Measurements from ENCODE around the gene ORAI2. TPM values are rescaled to one million over a fixed set of nuclear protein-coding genes. Genes with fewer than 3 reads are reported as not detected.

Gene ORAI2
- total and polyA plus RNA-seq, 2 of the 13 experiments (the other 11 are each of a cell fraction or from before 2014, with no cell fraction given) = 3.0 to 6.0 TPM

GRCh38 chr7:102469972-102470825 is 36.8 kb downstream of the ORAI2 start:
- Histone ChIP-seq H3K36me3 (replicated peaks in 1 of 2; ENCODE audit: control insufficient read depth in 1 of 2, insufficient read depth in 2 of 2, low read length in 2 of 2) (peaks cover 5 to 7% of the 10 kb centered on the region in 2 experiments; a peak in 2 of 5 replicates), H4K20me1 (ENCODE audit: insufficient read depth, low read length) (no peaks in the 10 kb centered on the region), H3K27me3 (ENCODE audit: control insufficient read depth in 1 of 2, insufficient read depth in 2 of 2, low read length in 2 of 2) (no peaks in the 10 kb centered on the region), H3K4me3 (replicated peaks in 1 of 3; ENCODE audit: insufficient read depth in 1 of 3, low read depth in 2 of 3, low read length in 3 of 3) (no peak overlapping the region), H3K79me2 (ENCODE audit: insufficient read depth, low read length) (no peaks in the 10 kb centered on the region), H2AFZ (ENCODE audit: low read length) (no peak overlapping the region), H3K4me2 (ENCODE audit: low read depth, low read length) (no peak overlapping the region), H3K9ac (ENCODE audit: insufficient read depth, low read depth, low read length) (no peak overlapping the region), H3K9me3 (ENCODE audit: low read length) (no peaks in the 10 kb centered on the region), H3K27ac (ENCODE audit: extremely low read length, insufficient read depth, low read length) (no peak overlapping the region), H3K4me1 (ENCODE audit: insufficient read depth, low read length) (peaks cover 15% of the 10 kb centered on the region)
- CTCF ChIA-PET (ENCODE audit: low intra/inter-chr PET ratio, low total read pairs) = no interaction called here
- intact Hi-C loops (cut with micrococcal nuclease; ENCODE audit: unreplicated experiment) = no loop called here
- ATAC-seq (peak; percentile 14), FAIRE-seq (no peak), DNase-seq (ENCODE audit: low spot score) (no peak)
- no TSS peak for BruUV-seq (replicated peaks)
- in situ Hi-C loops (cut with HindIII; ENCODE audit: extremely low pct_ligation_motif_present, low pct_unique_long_range_greater_than_20kb) = no loop called here
- POLR2A ChIA-PET = no interaction called here
- WGBS (ENCODE audit: low lambda C conversion rate) = 81% methylated on average over 17 of the region's 20 CpGs
- TF ChIP-seq HNF4A (CRISPR knock-in tag; IDR thresholded peaks at IDR 0.05) (peak; percentile 23; the same call in 1 of the 2 replicates), ZBTB33 (CRISPR knock-in tag; IDR thresholded peaks at IDR 0.05) (peak; percentile 16; the same call in 1 of the 2 replicates), HNRNPL (IDR thresholded peaks at IDR 0.05; ENCODE audit: low read depth, low read length) (0 out of 2 replicates have a peak, but pooled peaks have one; percentile 50), TRAFD1 (CRISPR knock-in tag; IDR thresholded peaks at IDR 0.05; ENCODE audit: borderline replicate concordance) (no peak), ZBTB38 (CRISPR knock-in tag; IDR thresholded peaks at IDR 0.05) (0 out of 2 replicates have a peak, but pooled peaks have one; percentile 21), MLLT10 (CRISPR knock-in tag; IDR thresholded peaks at IDR 0.05) (no peak), AGO2 (optimal IDR thresholded peaks at IDR 0.05; ENCODE audit: low read depth, low read length) (peak; percentile 29)
- TF ChIP-seq, protein P1, sequence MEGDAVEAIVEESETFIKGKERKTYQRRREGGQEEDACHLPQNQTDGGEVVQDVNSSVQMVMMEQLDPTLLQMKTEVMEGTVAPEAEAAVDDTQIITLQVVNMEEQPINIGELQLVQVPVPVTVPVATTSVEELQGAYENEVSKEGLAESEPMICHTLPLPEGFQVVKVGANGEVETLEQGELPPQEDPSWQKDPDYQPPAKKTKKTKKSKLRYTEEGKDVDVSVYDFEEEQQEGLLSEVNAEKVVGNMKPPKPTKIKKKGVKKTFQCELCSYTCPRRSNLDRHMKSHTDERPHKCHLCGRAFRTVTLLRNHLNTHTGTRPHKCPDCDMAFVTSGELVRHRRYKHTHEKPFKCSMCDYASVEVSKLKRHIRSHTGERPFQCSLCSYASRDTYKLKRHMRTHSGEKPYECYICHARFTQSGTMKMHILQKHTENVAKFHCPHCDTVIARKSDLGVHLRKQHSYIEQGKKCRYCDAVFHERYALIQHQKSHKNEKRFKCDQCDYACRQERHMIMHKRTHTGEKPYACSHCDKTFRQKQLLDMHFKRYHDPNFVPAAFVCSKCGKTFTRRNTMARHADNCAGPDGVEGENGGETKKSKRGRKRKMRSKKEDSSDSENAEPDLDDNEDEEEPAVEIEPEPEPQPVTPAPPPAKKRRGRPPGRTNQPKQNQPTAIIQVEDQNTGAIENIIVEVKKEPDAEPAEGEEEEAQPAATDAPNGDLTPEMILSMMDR (CRISPR knock-in tag; IDR thresholded peaks at IDR 0.05) = 0 out of 2 replicates have a peak, but pooled peaks have one; percentile 20

All from HepG2 (cell line).